HG03095 (cell line): Measurements from ENCODE around the gene SMURF1.

Source experiments
- ATAC-seq: cut with Tn5 transposase; IDR thresholded peaks from one replicate; pipeline ENCODE4 v1.9.1; 2021; ENCODE audit warnings: moderate library complexity; ENCODE audit not compliant: unreplicated experiment

Gene SMURF1

GRCh38 chr7:99008921-99009530, 134.9 kb downstream of the SMURF1 start:
- no peak for ATAC-seq

- ATAC-seq = no peak
Measured at GRCh38 chr7:99008181-99008631, 135.7 kb downstream of the SMURF1 start.

GRCh38 chr7:99006739-99007424, 137.0 kb downstream of the SMURF1 start:
- ATAC-seq = no peak

- no peak for ATAC-seq
Measured at GRCh38 chr7:99005776-99006175, 138.1 kb downstream of the SMURF1 start.

- no peak for ATAC-seq
Measured at GRCh38 chr7:99004781-99005500, 139.0 kb downstream of the SMURF1 start.

GRCh38 chr7:99004216-99004615, 139.7 kb downstream of the SMURF1 start:
- ATAC-seq = no peak

GRCh38 chr7:99003419-99003818, 140.5 kb downstream of the SMURF1 start:
- no peak for ATAC-seq

- no peak for ATAC-seq
Measured at GRCh38 chr7:99002827-99003212, 141.1 kb downstream of the SMURF1 start.

- ATAC-seq = no peak
Measured at GRCh38 chr7:99002148-99002826, 141.6 kb downstream of the SMURF1 start.

- no peak for ATAC-seq
Measured at GRCh38 chr7:99001482-99002147, 142.3 kb downstream of the SMURF1 start.

- ATAC-seq = no peak
Measured at GRCh38 chr7:99000904-99001465, 142.9 kb downstream of the SMURF1 start.

GRCh38 chr7:99000196-99000903, 143.6 kb downstream of the SMURF1 start:
- ATAC-seq = no peak

- ATAC-seq = no peak
Measured at GRCh38 chr7:98998821-98999725, 144.8 kb downstream of the SMURF1 start.

GRCh38 chr7:98997846-98998245, 146.1 kb downstream of the SMURF1 start:
- ATAC-seq = no peak

- peak; percentile 55 for ATAC-seq
Measured at GRCh38 chr7:98996150-98996552, 147.8 kb downstream of the SMURF1 start.

- ATAC-seq = no peak
Measured at GRCh38 chr7:98995523-98996149, 148.3 kb downstream of the SMURF1 start.

GRCh38 chr7:98995111-98995510, 148.8 kb downstream of the SMURF1 start:
- no peak for ATAC-seq
